HG02885 (cell line): ENCODE measurements around the gene ETFDH.
"Not testable (repeated sequence)": the region's sequence is repeated elsewhere in the genome, so short reads cannot be mapped to it uniquely, and the experiment has no call there.

Source experiments
- ATAC-seq: cut with Tn5 transposase; IDR thresholded peaks from one replicate; pipeline ENCODE4 v1.9.1; 2021; ENCODE audit warnings: mild to moderate bottlenecking; ENCODE audit not compliant: unreplicated experiment, poor library complexity

ETFDH gene

GRCh38 chr4:158746537-158746936 is 74.4 kb downstream of the ETFDH start:
- ATAC-seq, result not testable (repeated sequence)

GRCh38 chr4:158750379-158750778 is 78.3 kb downstream of the ETFDH start:
- no peak for ATAC-seq

GRCh38 chr4:158754385-158755180 is 82.5 kb downstream of the ETFDH start:
- ATAC-seq, result no peak

- ATAC-seq, result not testable (repeated sequence)
These were observed 83.7 kb downstream of the ETFDH start for GRCh38 chr4:158755819-158756218.

- ATAC-seq, result no peak
These were observed 84.5 kb downstream of the ETFDH start for GRCh38 chr4:158756588-158756987.

GRCh38 chr4:158758142-158758541 is 86.0 kb downstream of the ETFDH start:
- no peak for ATAC-seq

- ATAC-seq, result no peak
These were observed 86.6 kb downstream of the ETFDH start for GRCh38 chr4:158758703-158759102.
